Osteoblast (primary cell): Measurements from ENCODE around the gene GSTM1. TPM values are rescaled to one million over a fixed set of nuclear protein-coding genes. Genes with fewer than 3 reads are reported as not detected.

Experiments
- DNase-seq: peaks from one replicate; pipeline ENCODE4 v3.0.0; 2011; ENCODE audit warnings: low spot score, mixed read lengths; ENCODE audit not compliant: insufficient read length; ENCODE audit errors: missing footprints
- H2AFZ ChIP-seq: 2 replicates; pipeline ENCODE4 v1.6.0; 2011; ENCODE audit warnings: mild to moderate bottlenecking, low read length
- H3K27ac ChIP-seq: 2 replicates; pipeline ENCODE4 v1.5.1; 2011; ENCODE audit warnings: mild to moderate bottlenecking, low read depth, low read length, moderate library complexity
- H3K27me3 ChIP-seq: 2 replicates; pipeline ENCODE4 v1.6.0; 2012; ENCODE audit warnings: mild to moderate bottlenecking, control low read depth, inconsistent platforms, low read length, moderate library complexity; ENCODE audit not compliant: insufficient read depth
- H3K36me3 ChIP-seq: 2 replicates; pipeline ENCODE4 v1.5.1; 2011; ENCODE audit warnings: mild to moderate bottlenecking, low read length, control low read depth, moderate library complexity; ENCODE audit not compliant: insufficient read depth
- H3K4me1 ChIP-seq: 2 replicates; pipeline ENCODE4 v1.5.1; 2011; ENCODE audit warnings: mild to moderate bottlenecking, low read length, control low read depth, moderate library complexity; ENCODE audit not compliant: insufficient read depth
- H3K4me2 ChIP-seq: 2 replicates; pipeline ENCODE4 v1.6.0; 2011; ENCODE audit warnings: mild to moderate bottlenecking, low read length; ENCODE audit not compliant: insufficient read depth
- H3K4me3 ChIP-seq: fragments of 200-600 bp; sonication (generic); 3 replicates; pipeline ENCODE4 v1.5.1; 2012; ENCODE audit warnings: mild to moderate bottlenecking, low read length, inconsistent platforms; ENCODE audit not compliant: insufficient read depth
- H3K79me2 ChIP-seq: 2 replicates; pipeline ENCODE4 v1.6.0; 2012; ENCODE audit warnings: mild to moderate bottlenecking, low read length, control low read depth, inconsistent platforms; ENCODE audit not compliant: insufficient read depth
- H3K9me3 ChIP-seq: 2 replicates; pipeline ENCODE4 v1.5.1; 2011; ENCODE audit warnings: low read depth, low read length, control low read depth
- H4K20me1 ChIP-seq: 2 replicates; pipeline ENCODE4 v1.6.0; 2012; ENCODE audit warnings: mild to moderate bottlenecking, low read length, control low read depth; ENCODE audit not compliant: insufficient read depth
- total RNA-seq: library from RNA; depleted of rRNA; stranded (reverse); fragments of >200 nt; gene quantifications from 2 replicates; pipeline ENCODE4 v1.2.3, GENCODE V29; 2012
- TF ChIP-seq, protein P1 (sequence below): IDR thresholded peaks from 2 replicates; pipeline ENCODE4 v1.5.1; 2011; ENCODE audit warnings: mild to moderate bottlenecking, low read depth, low read length, moderate library complexity; ENCODE audit errors: extremely low read depth

Gene GSTM1
- total RNA-seq: not detected in 2 replicates

DNA sequence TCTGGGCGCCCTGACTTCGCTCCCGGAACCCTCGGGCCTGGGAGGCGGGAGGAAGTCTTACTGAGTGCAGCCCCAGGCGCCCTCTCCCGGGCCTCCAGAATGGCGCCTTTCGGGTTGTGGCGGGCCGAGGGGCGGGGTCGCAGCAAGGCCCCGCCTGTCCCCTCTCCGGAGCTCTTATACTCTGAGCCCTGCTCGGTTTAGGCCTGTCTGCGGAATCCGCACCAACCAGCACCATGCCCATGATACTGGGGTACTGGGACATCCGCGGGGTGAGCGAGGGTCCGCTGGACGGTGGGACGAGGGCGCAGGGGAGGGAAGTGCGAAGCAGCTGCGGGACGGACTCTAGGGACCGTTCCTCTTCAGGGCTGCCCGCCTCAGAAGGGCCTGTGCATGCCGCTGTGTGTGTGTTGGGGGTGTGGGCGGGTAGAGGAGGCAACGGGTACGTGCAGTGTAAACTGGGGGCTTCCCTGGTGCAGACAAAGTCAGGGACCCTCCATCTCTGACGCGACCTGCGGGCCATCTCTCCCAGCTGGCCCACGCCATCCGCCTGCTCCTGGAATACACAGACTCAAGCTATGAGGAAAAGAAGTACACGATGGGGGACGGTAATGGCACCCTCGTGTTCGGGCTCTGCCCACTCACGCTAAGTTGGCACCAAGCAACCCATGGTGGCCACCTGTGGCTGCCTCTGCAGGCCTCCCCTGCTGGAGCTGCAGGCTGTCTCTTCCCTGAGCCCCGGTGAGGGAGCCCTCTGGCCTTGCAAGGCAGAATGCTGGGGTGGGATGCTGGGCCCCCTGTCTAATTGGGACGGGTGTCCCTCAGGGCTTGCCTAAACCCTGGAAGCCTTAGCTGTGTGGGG lies at the start of gene GSTM1:
Gene GSTM1, plus strand, starts transcription at position 177 of the 859 bp plus-strand sequence. Its CDS starts 57 bp downstream, at position 234.
- peak within 1 kb of the TSS; percentile 33 for H3K27ac ChIP-seq
- no peak for DNase-seq
- H3K4me2 ChIP-seq: peak within 1 kb of the TSS; percentile 76
- H4K20me1 ChIP-seq: no peaks in the 10 kb centered on the region
- TF ChIP-seq, protein P1, sequence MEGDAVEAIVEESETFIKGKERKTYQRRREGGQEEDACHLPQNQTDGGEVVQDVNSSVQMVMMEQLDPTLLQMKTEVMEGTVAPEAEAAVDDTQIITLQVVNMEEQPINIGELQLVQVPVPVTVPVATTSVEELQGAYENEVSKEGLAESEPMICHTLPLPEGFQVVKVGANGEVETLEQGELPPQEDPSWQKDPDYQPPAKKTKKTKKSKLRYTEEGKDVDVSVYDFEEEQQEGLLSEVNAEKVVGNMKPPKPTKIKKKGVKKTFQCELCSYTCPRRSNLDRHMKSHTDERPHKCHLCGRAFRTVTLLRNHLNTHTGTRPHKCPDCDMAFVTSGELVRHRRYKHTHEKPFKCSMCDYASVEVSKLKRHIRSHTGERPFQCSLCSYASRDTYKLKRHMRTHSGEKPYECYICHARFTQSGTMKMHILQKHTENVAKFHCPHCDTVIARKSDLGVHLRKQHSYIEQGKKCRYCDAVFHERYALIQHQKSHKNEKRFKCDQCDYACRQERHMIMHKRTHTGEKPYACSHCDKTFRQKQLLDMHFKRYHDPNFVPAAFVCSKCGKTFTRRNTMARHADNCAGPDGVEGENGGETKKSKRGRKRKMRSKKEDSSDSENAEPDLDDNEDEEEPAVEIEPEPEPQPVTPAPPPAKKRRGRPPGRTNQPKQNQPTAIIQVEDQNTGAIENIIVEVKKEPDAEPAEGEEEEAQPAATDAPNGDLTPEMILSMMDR: peak; percentile 18
- no peaks in the 10 kb centered on the region for H3K4me1 ChIP-seq
- H2AFZ ChIP-seq: peak within 1 kb of the TSS; percentile 59
- H3K79me2 ChIP-seq: no peaks in the 10 kb centered on the region
- no peaks in the 10 kb centered on the region for H3K9me3 ChIP-seq
- no peaks in the 10 kb centered on the region for H3K27me3 ChIP-seq
- H3K36me3 ChIP-seq: no peaks in the 10 kb centered on the region
- H3K4me3 ChIP-seq: peak within 1 kb of the TSS; percentile 61

DNA sequence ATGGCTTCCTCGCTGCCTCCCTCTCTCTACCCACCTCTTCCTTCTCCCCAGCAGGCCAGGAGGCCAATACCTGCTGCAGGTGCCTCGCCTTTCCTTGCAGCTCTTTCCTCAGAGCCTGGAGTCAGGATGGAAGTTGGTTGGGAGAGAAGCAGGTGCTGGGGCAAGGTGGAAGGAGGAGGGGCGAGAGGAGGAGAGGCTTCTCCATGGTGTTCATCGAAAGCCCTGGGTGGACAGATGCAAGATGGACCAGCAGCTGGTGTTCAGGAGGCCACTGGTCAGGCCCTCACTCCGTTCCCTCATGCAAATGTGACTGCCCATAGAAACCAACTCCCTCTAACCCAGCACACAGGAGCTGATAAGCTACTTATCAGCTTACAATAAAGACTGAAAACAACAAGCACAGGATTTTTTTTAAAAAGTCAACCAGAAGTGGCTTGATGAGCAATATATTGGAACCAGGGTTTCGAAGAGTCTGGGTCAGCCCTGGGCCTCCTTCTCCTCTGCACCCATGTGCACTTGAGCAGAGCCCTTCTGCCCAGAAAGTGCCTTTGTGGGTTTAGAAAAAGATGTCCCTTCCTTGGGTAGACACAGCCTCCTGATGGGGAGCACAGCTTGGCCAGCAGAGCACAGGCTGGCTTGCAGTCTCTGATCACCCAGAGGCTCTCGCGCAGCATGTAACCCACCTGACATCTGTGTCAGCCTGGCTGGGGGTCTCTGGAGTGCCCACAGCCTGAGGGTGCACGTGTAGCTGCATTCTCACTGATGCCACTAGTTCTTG lies 48.4 kb upstream of the GSTM1 start:
- no peak for DNase-seq
- H2AFZ ChIP-seq: no peak overlapping the region
- no peaks in the 10 kb centered on the region for H3K9me3 ChIP-seq
- H3K36me3 ChIP-seq: no peaks in the 10 kb centered on the region
- H3K4me2 ChIP-seq: no peak overlapping the region
- no peaks in the 10 kb centered on the region for H4K20me1 ChIP-seq
- H3K79me2 ChIP-seq: no peaks in the 10 kb centered on the region
- H3K4me3 ChIP-seq: no peak overlapping the region
- H3K27me3 ChIP-seq: no peaks in the 10 kb centered on the region
- TF ChIP-seq, protein P1: no peak
- H3K4me1 ChIP-seq: peaks cover 16% of the 10 kb centered on the region
- H3K27ac ChIP-seq: no peak overlapping the region

DNA sequence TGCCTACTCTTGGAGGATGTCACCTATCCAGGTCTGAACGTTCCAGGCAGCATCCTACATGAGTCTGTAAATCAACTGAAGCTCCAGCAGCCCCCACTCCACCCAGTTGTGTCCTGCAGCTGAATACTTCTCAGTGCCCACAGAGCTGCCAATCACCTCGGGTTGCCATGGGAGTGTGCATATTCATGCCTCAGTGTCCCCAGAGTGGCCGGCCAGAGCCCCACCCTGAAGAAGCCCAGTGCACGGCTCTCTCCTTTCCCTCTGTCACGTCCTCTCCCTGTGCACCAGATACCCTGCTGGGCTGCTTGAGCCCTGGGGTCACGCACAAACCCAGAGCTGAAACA lies 47.8 kb upstream of the GSTM1 start:
- Histone ChIP-seq H3K4me3 (no peak overlapping the region), H3K27me3 (no peaks in the 10 kb centered on the region), H3K79me2 (no peaks in the 10 kb centered on the region), H3K36me3 (no peaks in the 10 kb centered on the region), H3K4me1 (peaks cover 16% of the 10 kb centered on the region), H3K4me2 (no peak overlapping the region), H3K27ac (no peak overlapping the region), H4K20me1 (no peaks in the 10 kb centered on the region), H2AFZ (no peak overlapping the region), H3K9me3 (no peaks in the 10 kb centered on the region)
- TF ChIP-seq, protein P1: no peak
- DNase-seq: no peak
